K562 (cell line): Measurements from ENCODE around the gene MDM4. TPM values are rescaled to one million over a fixed set of nuclear protein-coding genes. Genes with fewer than 3 reads are reported as not detected.
A peak's percentile ranks its signal among the peaks of the same experiment; 100 is the strongest.

Experiments
- ATAC-seq: fragments of 200-7000 bp; cut with Tn5 transposase; 3 replicates; pipeline ENCODE4 v1.9.1; 2020; ENCODE audit warnings: moderate library complexity
- BruUV-seq: library from RNA; stranded (reverse); fragments of 400-500 nt; replicated peaks from 2 replicates; lab custom pipeline; 2021; lab: Mats Ljungman, UMichigan
- CTCF ChIA-PET: fragments of 300-600 bp; formaldehyde crosslinking; extraction: SDS; loops from one replicate; lab custom pipeline; 2021; ENCODE audit warnings: low intra/inter-chr PET ratio; lab: Yijun Ruan, JAX
- POLR2A ChIA-PET: fragments of 300-600, 350-650 bp; sonication (Branson Sonifier 250); formaldehyde crosslinking; extraction: SDS; loops from one replicate; lab custom pipeline; 2021; ENCODE audit warnings: antibody characterized with exemption, inconsistent platforms; lab: Yijun Ruan, JAX
- DNase-seq, 4 experiments: peaks; one replicate each; pipeline versions ENCODE4 v3.0.0 to v3.0.0-alpha.2; 2011 to 2018; ENCODE audit warnings: low spot score in 3 of 4, mixed read lengths in 3 of 4; ENCODE audit errors: extremely low read depth in 1 of 4
- FAIRE-seq: peaks from 2 replicates; lab custom pipeline; 2011; peaks lifted over from hg19 to GRCh38; lab: Jason Lieb, UNC
- H2AFZ ChIP-seq: 2 replicates; pipeline ENCODE4 v1.6.0; 2011; ENCODE audit warnings: low read depth, low read length, control low read depth, inconsistent platforms
- H3K27ac ChIP-seq: fragments of 200-600 bp; 3 replicates; pipeline ENCODE4 v1.8.0; 2011; ENCODE audit warnings: low read depth, mild to moderate bottlenecking, control low read depth, inconsistent platforms, low read length, moderate library complexity, mixed read lengths; ENCODE audit errors: extremely low read depth
- H3K27me3 ChIP-seq, 2 experiments: fragments of 300-600 bp in 1 of 2; 2 replicates in 1 of 2; 3 replicates in 1 of 2; pipeline versions ENCODE4 v1.6.0 to v1.8.0; 2011; ENCODE audit warnings: inconsistent platforms in 2 of 2, low read length in 2 of 2, mild to moderate bottlenecking in 1 of 2, mixed read lengths in 1 of 2, moderate library complexity in 1 of 2; ENCODE audit not compliant: control insufficient read depth in 2 of 2, insufficient read depth in 2 of 2
- H3K36me3 ChIP-seq: fragments of 300-600 bp; 3 replicates; pipeline ENCODE4 v1.8.0; 2011; ENCODE audit warnings: mild to moderate bottlenecking, low read length, inconsistent platforms; ENCODE audit not compliant: control insufficient read depth, insufficient read depth
- H3K4me1 ChIP-seq, 2 experiments: fragments of 200-600 bp in 1 of 2; replicated peaks in 1 of 2; 2 replicates in 1 of 2; 3 replicates in 1 of 2; pipeline versions ENCODE4 v1.5.1 to v1.8.0; 2011; ENCODE audit warnings: inconsistent platforms in 2 of 2, low read length in 2 of 2, mild to moderate bottlenecking in 1 of 2, mixed read lengths in 1 of 2, moderate library complexity in 1 of 2; ENCODE audit not compliant: control insufficient read depth in 2 of 2, insufficient read depth in 2 of 2
- H3K4me2 ChIP-seq: 2 replicates; pipeline ENCODE4 v1.6.1; 2011; ENCODE audit warnings: low read length, control low read depth, inconsistent platforms, mixed read lengths; ENCODE audit not compliant: insufficient read depth
- H3K4me3 ChIP-seq: fragments of 200-600 bp; sonication (generic), shearing (Covaris generic); 2 replicates; pipeline ENCODE4 v1.5.1; 2016; ENCODE audit warnings: control low read depth, inconsistent platforms
- H3K79me2 ChIP-seq: fragments of 200-600 bp; 3 replicates; pipeline ENCODE4 v1.8.0; 2011; ENCODE audit warnings: low read length, inconsistent platforms; ENCODE audit not compliant: control insufficient read depth, insufficient read depth
- H3K9ac ChIP-seq, 2 experiments: 2 replicates each; pipeline versions ENCODE4 v1.6.0 to v1.6.1; 2011; ENCODE audit warnings: low read depth in 2 of 2, low read length in 2 of 2, control low read depth in 1 of 2, inconsistent platforms in 1 of 2, mild to moderate bottlenecking in 1 of 2, mixed read lengths in 1 of 2; ENCODE audit not compliant: insufficient read depth in 1 of 2
- H3K9me1 ChIP-seq: one replicate; pipeline ENCODE4 v1.6.0; 2011; ENCODE audit warnings: inconsistent platforms, mild to moderate bottlenecking, low read length, moderate library complexity; ENCODE audit not compliant: control insufficient read depth, insufficient read depth
- H3K9me3 ChIP-seq: replicated peaks from 2 replicates; pipeline ENCODE4 v1.5.1; 2011; ENCODE audit warnings: low read depth, low read length, inconsistent platforms; ENCODE audit not compliant: control insufficient read depth, insufficient read depth
- H4K20me1 ChIP-seq: replicated peaks from 2 replicates; pipeline ENCODE4 v1.6.1; 2011; ENCODE audit warnings: low read length, inconsistent platforms, mixed read lengths; ENCODE audit not compliant: control insufficient read depth, insufficient read depth
- C11orf30 ChIP-seq: fragments of 450-650 bp; IDR thresholded peaks from 2 replicates; pipeline ENCODE4 v1.6.1; 2016; ENCODE audit warnings: low read depth, mild to moderate bottlenecking
- FOXA1 ChIP-seq: fragments of 450-650 bp; IDR thresholded peaks from 2 replicates; pipeline ENCODE4 v1.6.1; 2016; ENCODE audit warnings: mild to moderate bottlenecking, borderline replicate concordance
- LARP7 ChIP-seq: fragments of 450-650 bp; IDR thresholded peaks from 2 replicates; pipeline ENCODE4 v1.6.1; 2016
- MAFF ChIP-seq: IDR thresholded peaks from 2 replicates; pipeline ENCODE4 v1.6.1; 2012; ENCODE audit warnings: low read length, improper control_type of control experiment
- MAFG ChIP-seq: fragments of 450-650 bp; conservative IDR thresholded peaks from 2 replicates; pipeline ENCODE4 v1.6.1; 2016; ENCODE audit warnings: missing genetic modification characterization, missing compliant biosample characterization
- MAFK ChIP-seq: IDR thresholded peaks from 2 replicates; pipeline ENCODE4 v1.6.1; 2011; ENCODE audit warnings: low read length, improper control_type of control experiment
- RHOXF2B ChIP-seq: fragments of 250-450 bp; sonication (Bioruptor Pico); conservative IDR thresholded peaks from 2 replicates; pipeline ENCODE4 v1.5.1; 2021
- RNF2 ChIP-seq: sonication (generic); IDR thresholded peaks from 2 replicates; pipeline ENCODE4 v1.6.1; 2016
- SIN3B ChIP-seq: fragments of 450-650 bp; IDR thresholded peaks from 2 replicates; pipeline ENCODE4 v1.6.1; 2017; ENCODE audit warnings: low read depth, mild to moderate bottlenecking, moderate library complexity
- WHSC1 ChIP-seq: IDR thresholded peaks from one replicate; pipeline ENCODE4 v1.6.1; 2012; ENCODE audit warnings: low read length, control low read depth, inconsistent platforms
- ZNF134 ChIP-seq: fragments of 250-450 bp; sonication (Bioruptor Pico); conservative IDR thresholded peaks from 2 replicates; pipeline ENCODE4 v1.4.0; 2020
- ZNF174 ChIP-seq: fragments of 250-450 bp; sonication (Bioruptor Pico); IDR thresholded peaks from 2 replicates; pipeline ENCODE4 v1.4.0; 2020; ENCODE audit warnings: mild to moderate bottlenecking
- ZNF217 ChIP-seq: sonication (generic); formaldehyde crosslinking; IDR thresholded peaks from 2 replicates; pipeline ENCODE4 v1.8.0; 2022; ENCODE audit warnings: mild to moderate bottlenecking, missing genetic modification reagents
- ZNF263 ChIP-seq: sonication (generic); formaldehyde crosslinking; IDR thresholded peaks from 2 replicates; pipeline ENCODE4 v1.8.0; 2022; ENCODE audit warnings: mild to moderate bottlenecking, missing genetic modification reagents, borderline replicate concordance
- ZNF316 ChIP-seq: fragments of 450-650 bp; IDR thresholded peaks from 2 replicates; pipeline ENCODE4 v1.6.1; 2016
- in situ Hi-C: fragments of 300-500 bp; cut with MboI; formaldehyde crosslinking; loops from 4 replicates; pipeline ENCODE4 v1.15.0; 2018; ENCODE audit warnings: inconsistent platforms, mixed read lengths
- intact Hi-C: fragments of 100-400 bp; cut with micrococcal nuclease; formaldehyde crosslinking; loops from 2 replicates; pipeline ENCODE4 v1.14.2; 2022
- polyA plus RNA-seq, 8 experiments: library from polyadenylated mRNA; depleted of rRNA in 4 of 8; stranded (reverse) in 5 of 8; unstranded in 3 of 8; fragments of >200 nt; fragmentation: Nextera tagmentation in 2 of 8; fragmentation: Illumina TruSeq in 1 of 8; extraction: Ambion mirVana in 2 of 8; extraction: Trizol in 1 of 8; gene quantifications; 2 replicates each; pipeline versions ENCODE4 v1.2.1 to v1.2.3, GENCODE V29; 2011 to 2014; ENCODE audit warnings: inconsistent platforms in 1 of 8, missing spikeins in 1 of 8
- total RNA-seq, 7 experiments: library from RNA; depleted of rRNA in 6 of 7; stranded (reverse); fragments of >200 nt in 6 of 7; fragmentation: Illumina TruSeq in 2 of 7; extraction: Trizol in 2 of 7; gene quantifications; 2 replicates each; pipeline versions ENCODE4 v1.2.1 to v1.2.3, GENCODE V29; 2011 to 2021; ENCODE audit warnings: low replicate concordance in 1 of 7

Gene MDM4
- total and polyA plus RNA-seq, 9 of the 15 experiments (the other 6 are each of a cell fraction or from before 2014, with no cell fraction given), result 3.3 to 61.7 (median 21.2) TPM

DNA sequence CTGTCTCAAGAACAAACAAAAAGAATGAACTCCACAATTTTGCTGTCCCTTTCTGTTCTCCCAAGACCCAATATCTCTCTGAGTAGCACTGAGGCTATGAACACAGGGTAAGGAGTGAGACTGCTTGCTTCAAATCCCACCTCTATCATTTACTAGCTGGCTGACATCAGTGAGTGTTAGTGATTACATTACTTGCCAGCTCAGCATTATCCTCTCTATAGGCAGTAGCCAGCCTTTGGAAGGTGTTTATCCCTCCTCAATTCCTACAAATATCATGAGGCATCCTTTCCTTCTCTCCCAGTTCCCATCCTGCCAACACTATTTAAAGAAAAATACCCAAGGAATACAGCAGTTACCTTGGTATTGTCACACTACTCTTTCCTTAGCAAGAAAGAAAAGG lies 24.6 kb upstream of the MDM4 start:
- no peaks in the 10 kb centered on the region for H3K9me3 ChIP-seq
- H2AFZ ChIP-seq, result no peak overlapping the region
- H3K4me3 ChIP-seq, result no peak overlapping the region
- BruUV-seq, result no TSS peak
- peaks cover 30 to 35% of the 10 kb centered on the region in 2 experiments for H3K27me3 ChIP-seq
- intact Hi-C loops (loop anchor here (5.0 kb wide), 1 partner anchor 284 kb away; no protein-coding TSS in a partner anchor), in situ Hi-C loops (no loop called here)
- ChIA-PET POLR2A (interaction anchor here (0.7 to 2.1 kb wide), 6 partner anchors 9 to 74 kb away, joined by 3 to 9 read pairs (median 4); no protein-coding TSS in a partner anchor), CTCF (no interaction called here)
- DNase-seq (no peak), FAIRE-seq (no peak), ATAC-seq (no peak)
- H3K36me3 ChIP-seq, result no peaks in the 10 kb centered on the region
- H4K20me1 ChIP-seq, result 0 out of 2 replicates have a peak, but pooled peaks cover 3% of the 10 kb centered on the region
- H3K27ac ChIP-seq, result no peak overlapping the region
- H3K79me2 ChIP-seq, result no peaks in the 10 kb centered on the region
- TF ChIP-seq ZNF263 (CRISPR knock-in tag) (no peak), MAFF (peak; percentile 70), ZNF316 (peak; percentile 91), SIN3B (no peak), MAFK (peak; percentile 75), RHOXF2B (CRISPR knock-in tag) (no peak), ZNF174 (CRISPR knock-in tag) (no peak), MAFG (peak; percentile 77), ZNF217 (CRISPR knock-in tag) (no peak), RNF2 (no peak), ZNF134 (no peak), LARP7 (no peak), WHSC1 (no peak), C11orf30 (peak; percentile 81; the same call in 1 of the 2 replicates), FOXA1 (no peak)
- no peaks in the 10 kb centered on the region for H3K9me1 ChIP-seq
- H3K4me1 ChIP-seq, result peaks cover 14 to 15% of the 10 kb centered on the region in 2 experiments; a peak in 4 of 5 replicates
- no peak overlapping the region for H3K9ac ChIP-seq
- H3K4me2 ChIP-seq, result no peak overlapping the region
